Measurements from ENCODE around the gene ARMC8.

The ARMC8 gene

GRCh38 chr3:138232705-138233364 lies 45.7 kb downstream of the ARMC8 start:
- ATAC-seq = no peak
- TF ChIP-seq GLIS3 (CRISPR knock-in tag; IDR thresholded peaks at IDR 0.05) (no peak), TCF4 (CRISPR knock-in tag; IDR thresholded peaks at IDR 0.05; ENCODE audit: borderline replicate concordance) (no peak), CSDC2 (CRISPR knock-in tag; IDR thresholded peaks at IDR 0.05) (no peak), ZNF8 (CRISPR knock-in tag; IDR thresholded peaks at IDR 0.05) (no peak), ISL1 (CRISPR knock-in tag; IDR thresholded peaks at IDR 0.05) (no peak), OSR1 (CRISPR knock-in tag; IDR thresholded peaks at IDR 0.05) (no peak), ZNF70 (CRISPR knock-in tag; IDR thresholded peaks at IDR 0.05) (no peak), ARNTL (CRISPR knock-in tag; IDR thresholded peaks at IDR 0.05; ENCODE audit: borderline replicate concordance, low read depth) (no peak), ZFP30 (CRISPR knock-in tag; IDR thresholded peaks at IDR 0.05) (no peak), ESRRG (CRISPR knock-in tag; IDR thresholded peaks at IDR 0.05) (no peak), PPARA (CRISPR knock-in tag; IDR thresholded peaks at IDR 0.05; ENCODE audit: borderline replicate concordance) (no peak), ZNF565 (CRISPR knock-in tag; conservative IDR thresholded peaks at IDR 0.05; ENCODE audit: low read depth) (no peak)
- TF ChIP-seq, protein P1, sequence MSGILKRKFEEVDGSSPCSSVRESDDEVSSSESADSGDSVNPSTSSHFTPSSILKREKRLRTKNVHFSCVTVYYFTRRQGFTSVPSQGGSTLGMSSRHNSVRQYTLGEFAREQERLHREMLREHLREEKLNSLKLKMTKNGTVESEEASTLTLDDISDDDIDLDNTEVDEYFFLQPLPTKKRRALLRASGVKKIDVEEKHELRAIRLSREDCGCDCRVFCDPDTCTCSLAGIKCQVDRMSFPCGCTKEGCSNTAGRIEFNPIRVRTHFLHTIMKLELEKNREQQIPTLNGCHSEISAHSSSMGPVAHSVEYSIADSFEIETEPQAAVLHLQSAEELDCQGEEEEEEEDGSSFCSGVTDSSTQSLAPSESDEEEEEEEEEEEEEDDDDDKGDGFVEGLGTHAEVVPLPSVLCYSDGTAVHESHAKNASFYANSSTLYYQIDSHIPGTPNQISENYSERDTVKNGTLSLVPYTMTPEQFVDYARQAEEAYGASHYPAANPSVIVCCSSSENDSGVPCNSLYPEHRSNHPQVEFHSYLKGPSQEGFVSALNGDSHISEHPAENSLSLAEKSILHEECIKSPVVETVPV (CRISPR knock-in tag; IDR thresholded peaks at IDR 0.05) = no peak
- TF ChIP-seq, protein P2, sequence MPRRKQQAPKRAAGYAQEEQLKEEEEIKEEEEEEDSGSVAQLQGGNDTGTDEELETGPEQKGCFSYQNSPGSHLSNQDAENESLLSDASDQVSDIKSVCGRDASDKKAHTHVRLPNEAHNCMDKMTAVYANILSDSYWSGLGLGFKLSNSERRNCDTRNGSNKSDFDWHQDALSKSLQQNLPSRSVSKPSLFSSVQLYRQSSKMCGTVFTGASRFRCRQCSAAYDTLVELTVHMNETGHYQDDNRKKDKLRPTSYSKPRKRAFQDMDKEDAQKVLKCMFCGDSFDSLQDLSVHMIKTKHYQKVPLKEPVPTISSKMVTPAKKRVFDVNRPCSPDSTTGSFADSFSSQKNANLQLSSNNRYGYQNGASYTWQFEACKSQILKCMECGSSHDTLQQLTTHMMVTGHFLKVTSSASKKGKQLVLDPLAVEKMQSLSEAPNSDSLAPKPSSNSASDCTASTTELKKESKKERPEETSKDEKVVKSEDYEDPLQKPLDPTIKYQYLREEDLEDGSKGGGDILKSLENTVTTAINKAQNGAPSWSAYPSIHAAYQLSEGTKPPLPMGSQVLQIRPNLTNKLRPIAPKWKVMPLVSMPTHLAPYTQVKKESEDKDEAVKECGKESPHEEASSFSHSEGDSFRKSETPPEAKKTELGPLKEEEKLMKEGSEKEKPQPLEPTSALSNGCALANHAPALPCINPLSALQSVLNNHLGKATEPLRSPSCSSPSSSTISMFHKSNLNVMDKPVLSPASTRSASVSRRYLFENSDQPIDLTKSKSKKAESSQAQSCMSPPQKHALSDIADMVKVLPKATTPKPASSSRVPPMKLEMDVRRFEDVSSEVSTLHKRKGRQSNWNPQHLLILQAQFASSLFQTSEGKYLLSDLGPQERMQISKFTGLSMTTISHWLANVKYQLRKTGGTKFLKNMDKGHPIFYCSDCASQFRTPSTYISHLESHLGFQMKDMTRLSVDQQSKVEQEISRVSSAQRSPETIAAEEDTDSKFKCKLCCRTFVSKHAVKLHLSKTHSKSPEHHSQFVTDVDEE (CRISPR knock-in tag; IDR thresholded peaks at IDR 0.05) = no peak
- TF ChIP-seq, protein P3, sequence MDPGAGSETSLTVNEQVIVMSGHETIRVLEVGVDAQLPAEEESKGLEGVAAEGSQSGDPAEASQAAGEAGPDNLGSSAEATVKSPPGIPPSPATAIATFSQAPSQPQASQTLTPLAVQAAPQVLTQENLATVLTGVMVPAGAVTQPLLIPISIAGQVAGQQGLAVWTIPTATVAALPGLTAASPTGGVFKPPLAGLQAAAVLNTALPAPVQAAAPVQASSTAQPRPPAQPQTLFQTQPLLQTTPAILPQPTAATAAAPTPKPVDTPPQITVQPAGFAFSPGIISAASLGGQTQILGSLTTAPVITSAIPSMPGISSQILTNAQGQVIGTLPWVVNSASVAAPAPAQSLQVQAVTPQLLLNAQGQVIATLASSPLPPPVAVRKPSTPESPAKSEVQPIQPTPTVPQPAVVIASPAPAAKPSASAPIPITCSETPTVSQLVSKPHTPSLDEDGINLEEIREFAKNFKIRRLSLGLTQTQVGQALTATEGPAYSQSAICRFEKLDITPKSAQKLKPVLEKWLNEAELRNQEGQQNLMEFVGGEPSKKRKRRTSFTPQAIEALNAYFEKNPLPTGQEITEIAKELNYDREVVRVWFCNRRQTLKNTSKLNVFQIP (CRISPR knock-in tag; IDR thresholded peaks at IDR 0.05; ENCODE audit: borderline replicate concordance, low read depth) = no peak

DNA sequence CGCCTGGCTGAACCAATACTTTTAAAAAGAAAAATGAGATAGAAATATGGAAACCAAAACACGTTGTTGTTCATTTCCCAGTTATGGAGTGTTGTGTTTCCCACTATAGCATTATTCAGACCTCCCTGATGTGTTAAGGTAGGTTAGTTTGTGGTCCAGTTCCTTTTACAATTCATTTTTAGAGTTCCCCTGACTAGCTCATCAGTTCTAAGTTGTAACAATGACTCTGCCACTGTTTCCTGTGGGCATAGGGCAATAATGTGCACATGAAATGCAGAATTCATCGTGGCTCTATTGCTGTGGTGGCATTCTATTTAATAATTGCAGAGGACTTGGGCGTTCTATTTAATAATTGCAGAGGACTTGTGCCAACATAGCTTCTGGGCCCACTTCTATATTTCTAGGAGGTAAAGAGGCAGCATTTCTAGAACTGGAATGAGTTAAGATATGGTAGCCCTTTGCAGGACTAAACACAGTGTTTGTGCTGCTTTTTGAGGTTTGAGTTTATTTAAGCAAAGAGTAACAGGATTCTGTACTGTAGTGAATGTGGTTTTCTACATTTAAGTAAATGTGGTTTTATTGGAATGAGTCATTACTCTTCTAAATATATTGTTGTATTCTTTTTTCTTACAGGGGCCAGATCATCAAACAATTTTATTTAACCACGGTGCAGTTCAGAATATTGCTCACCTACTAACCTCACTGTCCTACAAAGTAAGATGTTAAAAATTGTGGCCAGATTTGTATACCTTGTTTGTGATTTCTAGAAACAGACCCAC lies 47.5 kb downstream of the ARMC8 start:
- ATAC-seq = no peak; the same call in 2 of the 3 replicates
- TF ChIP-seq TCF4 (CRISPR knock-in tag; IDR thresholded peaks at IDR 0.05; ENCODE audit: borderline replicate concordance) (no peak), ZNF8 (CRISPR knock-in tag; IDR thresholded peaks at IDR 0.05) (no peak), BACH2 (CRISPR knock-in tag; IDR thresholded peaks at IDR 0.05; ENCODE audit: borderline replicate concordance) (no peak), GLIS3 (CRISPR knock-in tag; IDR thresholded peaks at IDR 0.05) (no peak)

- ATAC-seq = no peak
- TF ChIP-seq ZNF565 (CRISPR knock-in tag; conservative IDR thresholded peaks at IDR 0.05; ENCODE audit: low read depth) = no peak
- TF ChIP-seq PPARA (CRISPR knock-in tag; IDR thresholded peaks at IDR 0.05; ENCODE audit: borderline replicate concordance) = no peak
- TF ChIP-seq ISL1 (CRISPR knock-in tag; IDR thresholded peaks at IDR 0.05) = no peak
- TF ChIP-seq ESRRG (CRISPR knock-in tag; IDR thresholded peaks at IDR 0.05) = no peak
- TF ChIP-seq OSR1 (CRISPR knock-in tag; IDR thresholded peaks at IDR 0.05) = no peak
- TF ChIP-seq, protein P4, sequence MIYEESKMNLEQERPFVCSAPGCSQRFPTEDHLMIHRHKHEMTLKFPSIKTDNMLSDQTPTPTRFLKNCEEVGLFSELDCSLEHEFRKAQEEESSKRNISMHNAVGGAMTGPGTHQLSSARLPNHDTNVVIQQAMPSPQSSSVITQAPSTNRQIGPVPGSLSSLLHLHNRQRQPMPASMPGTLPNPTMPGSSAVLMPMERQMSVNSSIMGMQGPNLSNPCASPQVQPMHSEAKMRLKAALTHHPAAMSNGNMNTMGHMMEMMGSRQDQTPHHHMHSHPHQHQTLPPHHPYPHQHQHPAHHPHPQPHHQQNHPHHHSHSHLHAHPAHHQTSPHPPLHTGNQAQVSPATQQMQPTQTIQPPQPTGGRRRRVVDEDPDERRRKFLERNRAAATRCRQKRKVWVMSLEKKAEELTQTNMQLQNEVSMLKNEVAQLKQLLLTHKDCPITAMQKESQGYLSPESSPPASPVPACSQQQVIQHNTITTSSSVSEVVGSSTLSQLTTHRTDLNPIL (CRISPR knock-in tag; IDR thresholded peaks at IDR 0.05; ENCODE audit: low read depth) = no peak
These were observed 51.6 kb downstream of the ARMC8 start for GRCh38 chr3:138238711-138239110.

GRCh38 chr3:138241061-138241460 lies 54.0 kb downstream of the ARMC8 start:
- no peak for ATAC-seq
- TF ChIP-seq ZFP30 (CRISPR knock-in tag; IDR thresholded peaks at IDR 0.05) (no peak), CSDC2 (CRISPR knock-in tag; IDR thresholded peaks at IDR 0.05) (no peak)
